ENCODE results near the gene UBR3. TPM values are rescaled to one million over a fixed set of nuclear protein-coding genes. Genes with fewer than 3 reads are reported as not detected.

The UBR3 gene
- total and polyA plus RNA-seq, 10 donors: 7.2 to 119 (median 54.3) TPM

- TF ChIP-seq POLR2AphosphoS5 (IDR thresholded peaks at IDR 0.05): no peak
- TF ChIP-seq CTCF (IDR thresholded peaks at IDR 0.05 in 8 of 11, conservative IDR thresholded peaks at IDR 0.05 in 3 of 11): no peak
- no peak for TF ChIP-seq POLR2A (IDR thresholded peaks at IDR 0.05)
- peak overlapping the region in 1 of 8 donors; percentile 79 for H3K4me3 ChIP-seq
- H3K4me1 ChIP-seq: peaks cover 22 to 58% (median 38%) of the 10 kb centered on the region in 6 donors
- H3K9me3 ChIP-seq: no peaks in the 10 kb centered on the region
- H3K27ac ChIP-seq: no peak overlapping the region
- DNase-seq: no peak
- H3K36me3 ChIP-seq: peaks cover 0 to 39% (median 7%) of the 10 kb centered on the region in 6 donors
- 91 to 98% (median 94%) methylated on average over 4 of the region's 4 CpGs for WGBS, 5 donors
- H3K27me3 ChIP-seq (replicated peaks in 1 of 7): no peaks in the 10 kb centered on the region
- intact Hi-C loops (cut with DNase I; ENCODE audit: low total_unique reads): loop anchor here (10.0 kb wide), 1 partner anchor 92 kb away; no protein-coding TSS in a partner anchor
Measured at GRCh38 chr2:169822785-169823392, 4.4 kb upstream of the UBR3 start.

GRCh38 chr2:169823996-169824372 is 3.3 kb upstream of the UBR3 start:
- intact Hi-C loops (cut with DNase I; ENCODE audit: low total_unique reads): loop anchor here (10.0 kb wide), 1 partner anchor 91 kb away; no protein-coding TSS in a partner anchor
- 30 to 40% (median 37%) methylated on average over 4 of the region's 4 CpGs for WGBS, 5 donors
- DNase-seq: no peak
- no peaks in the 10 kb centered on the region for H3K9me3 ChIP-seq
- peaks cover 30 to 68% (median 46%) of the 10 kb centered on the region in 6 donors for H3K4me1 ChIP-seq
- peaks cover 0 to 28% (median 2%) of the 10 kb centered on the region in 6 donors for H3K36me3 ChIP-seq
- H3K4me3 ChIP-seq: peak overlapping the region; percentile 57 to 85 (median 78)
- no peaks in the 10 kb centered on the region for H3K27me3 ChIP-seq (replicated peaks in 1 of 7)
- H3K27ac ChIP-seq: peak overlapping the region in 6 of 8 donors; percentile 51 to 88 (median 82)
- TF ChIP-seq POLR2A (IDR thresholded peaks at IDR 0.05) (no peak), CTCF (IDR thresholded peaks at IDR 0.05 in 8 of 11, conservative IDR thresholded peaks at IDR 0.05 in 3 of 11) (no peak), POLR2AphosphoS5 (IDR thresholded peaks at IDR 0.05) (no peak)

- peaks cover 0 to 22% (median 2%) of the 10 kb centered on the region in 6 donors for H3K36me3 ChIP-seq
- TF ChIP-seq CTCF (IDR thresholded peaks at IDR 0.05 in 8 of 11, conservative IDR thresholded peaks at IDR 0.05 in 3 of 11): peak; percentile 52 to 95 (median 89)
- TF ChIP-seq POLR2AphosphoS5 (IDR thresholded peaks at IDR 0.05): peak; percentile 89 to 92 (median 90)
- peak in 1 of 3 donors; percentile 26 for TF ChIP-seq POLR2A (IDR thresholded peaks at IDR 0.05)
- H3K4me1 ChIP-seq: peaks cover 35 to 75% (median 53%) of the 10 kb centered on the region in 6 donors
- peak within 1 kb of the TSS; percentile 51 to 88 (median 81) for H3K27ac ChIP-seq
- peak within 1 kb of the TSS; percentile 57 to 85 (median 78) for H3K4me3 ChIP-seq
- no peaks in the 10 kb centered on the region for H3K27me3 ChIP-seq (replicated peaks in 1 of 7)
- DNase-seq: peak; percentile 95
- intact Hi-C loops (cut with DNase I; ENCODE audit: low total_unique reads): loop anchor here (10.0 kb wide), 1 partner anchor 90 kb away; no protein-coding TSS in a partner anchor
- WGBS, 5 donors: 1 to 3% (median 2%) methylated on average over 49 to 61 of the region's 61 CpGs
- H3K9me3 ChIP-seq: no peaks in the 10 kb centered on the region
Measured at GRCh38 chr2:169824373-169825333, 2.6 kb upstream of the UBR3 start, which contains the start of gene METTL5. METTL5 (minus strand) TSS chr2:169824905; CDS start chr2:169824597, 308 bp downstream.
